Measurements from ENCODE around the gene RASL12.

DNA sequence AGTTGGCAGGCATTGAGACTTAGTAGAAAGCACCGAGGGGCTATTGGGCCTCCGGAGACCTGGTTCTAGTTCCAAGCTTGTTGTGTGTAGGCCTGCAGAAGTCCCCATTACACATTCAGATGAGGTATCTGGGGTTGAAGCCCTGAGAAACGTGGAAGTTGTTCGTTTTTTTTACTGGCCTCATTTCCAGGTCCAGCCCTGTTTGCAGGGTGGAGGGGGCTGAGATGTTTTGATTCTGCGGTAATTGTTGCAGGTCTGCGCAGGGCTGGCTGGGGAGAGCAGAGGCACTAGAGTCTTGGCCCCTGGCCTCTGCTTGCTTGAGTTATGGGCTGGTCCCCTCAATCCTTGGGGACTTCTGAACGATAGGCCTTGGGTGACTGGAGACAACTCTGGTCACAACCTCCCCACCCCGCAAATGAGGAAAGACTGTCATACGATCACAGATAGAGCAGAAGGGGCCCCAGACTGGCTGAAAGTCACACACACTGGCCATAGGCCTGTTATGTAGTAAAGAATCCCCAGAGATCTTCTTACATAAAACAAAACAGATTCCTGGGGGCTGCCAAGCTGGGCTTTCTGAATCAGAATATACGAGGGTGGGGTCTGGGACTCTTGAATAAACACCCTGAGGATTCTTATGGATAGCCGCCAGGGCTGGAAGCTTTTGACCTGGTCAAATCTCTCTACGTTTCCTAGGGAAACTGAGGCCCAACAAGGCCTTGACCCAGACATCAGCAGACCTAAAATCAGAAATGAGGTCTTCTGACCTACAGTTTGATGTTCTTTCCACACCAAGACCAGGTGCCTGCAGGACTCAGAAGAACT lies 24.4 kb upstream of the RASL12 start:
- TF ChIP-seq CTCF (IDR thresholded peaks at IDR 0.05) (no peak), POLR2A (IDR thresholded peaks at IDR 0.05) (no peak)

Measured in esophagus squamous epithelium (tissue), 4 donors.